Measurements from ENCODE around the gene DFFA.

DNA sequence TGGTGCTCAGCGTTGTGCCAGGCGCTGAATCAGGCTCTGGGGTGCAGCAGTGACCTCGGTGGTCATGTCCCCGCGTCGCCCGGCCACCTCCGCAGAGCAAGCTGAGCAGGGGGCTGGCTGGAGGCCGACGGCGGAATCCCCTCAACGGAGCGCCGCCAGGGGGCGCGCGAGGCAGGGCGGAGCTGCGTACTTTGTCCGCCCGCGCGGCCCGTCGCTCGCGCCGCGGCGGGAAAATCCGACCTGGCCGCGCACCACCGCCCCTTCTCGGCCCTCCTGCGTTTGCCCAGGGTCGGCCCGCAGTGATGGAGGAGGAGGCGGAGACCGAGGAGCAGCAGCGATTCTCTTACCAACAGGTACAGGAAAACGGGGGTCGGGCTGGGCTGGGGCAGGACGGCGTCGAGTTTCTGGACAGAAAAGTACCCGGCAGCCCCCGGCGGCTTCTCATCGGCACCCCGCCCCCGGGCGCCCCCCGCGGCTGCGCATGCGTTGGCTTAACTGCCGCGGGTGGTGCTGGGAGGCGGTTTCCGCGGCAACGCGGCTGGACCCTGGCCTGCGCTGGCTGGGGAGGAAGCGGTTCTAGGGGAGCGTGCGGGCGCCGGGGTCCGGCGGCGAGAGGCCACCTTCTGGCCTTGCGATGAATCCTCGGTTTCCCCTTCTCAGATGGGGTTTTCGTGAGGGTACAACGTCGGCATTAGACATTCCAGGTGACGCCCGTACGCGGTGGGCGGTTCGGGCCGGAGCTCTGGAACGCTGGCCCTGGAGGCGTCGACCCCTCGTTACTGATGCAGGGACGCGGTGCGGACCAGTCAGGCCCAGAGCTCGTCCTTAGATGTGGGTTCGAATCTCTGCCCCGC, 41.9 kb downstream of the DFFA start, which contains the start of gene CENPS:
- TF ChIP-seq, protein P1, sequence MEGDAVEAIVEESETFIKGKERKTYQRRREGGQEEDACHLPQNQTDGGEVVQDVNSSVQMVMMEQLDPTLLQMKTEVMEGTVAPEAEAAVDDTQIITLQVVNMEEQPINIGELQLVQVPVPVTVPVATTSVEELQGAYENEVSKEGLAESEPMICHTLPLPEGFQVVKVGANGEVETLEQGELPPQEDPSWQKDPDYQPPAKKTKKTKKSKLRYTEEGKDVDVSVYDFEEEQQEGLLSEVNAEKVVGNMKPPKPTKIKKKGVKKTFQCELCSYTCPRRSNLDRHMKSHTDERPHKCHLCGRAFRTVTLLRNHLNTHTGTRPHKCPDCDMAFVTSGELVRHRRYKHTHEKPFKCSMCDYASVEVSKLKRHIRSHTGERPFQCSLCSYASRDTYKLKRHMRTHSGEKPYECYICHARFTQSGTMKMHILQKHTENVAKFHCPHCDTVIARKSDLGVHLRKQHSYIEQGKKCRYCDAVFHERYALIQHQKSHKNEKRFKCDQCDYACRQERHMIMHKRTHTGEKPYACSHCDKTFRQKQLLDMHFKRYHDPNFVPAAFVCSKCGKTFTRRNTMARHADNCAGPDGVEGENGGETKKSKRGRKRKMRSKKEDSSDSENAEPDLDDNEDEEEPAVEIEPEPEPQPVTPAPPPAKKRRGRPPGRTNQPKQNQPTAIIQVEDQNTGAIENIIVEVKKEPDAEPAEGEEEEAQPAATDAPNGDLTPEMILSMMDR (IDR thresholded peaks at IDR 0.05), result peak; percentile 75 to 99 (median 94)
- TF ChIP-seq POLR2A (IDR thresholded peaks at IDR 0.05), result no peak
